K562 treated with DMSO at 1 percent for 48 hours (cell line): ENCODE data around the gene CHD2. TPM values are rescaled to one million over a fixed set of nuclear protein-coding genes. Genes with fewer than 3 reads are reported as not detected.

Experiments
- total RNA-seq: library from RNA; unstranded; fragments of 300-600 nt; gene quantifications from 2 replicates; pipeline ENCODE4 v1.2.3, GENCODE V29; 2022; ENCODE audit warnings: low replicate concordance; ENCODE audit errors: extremely low read depth

CHD2 gene
- total RNA-seq, result not detected in 2 replicates

GRCh38 chr15:92899948-92900730 lies at the start of gene CHD2:
Gene CHD2 (plus strand): TSS chr15:92900324. CDS start chr15:92901238, 914 bp downstream.

Other genes with a start within 250 kb of the CHD2 start
- not detected in 2 replicates for gene FAM174B, start 244.5 kb upstream of the CHD2 start, total RNA-seq
- not detected in 2 replicates for gene RGMA, start 188.9 kb downstream of the CHD2 start, total RNA-seq